Ovary (tissue), 9 donors: Measurements from ENCODE around the gene POU3F3. TPM values are rescaled to one million over a fixed set of nuclear protein-coding genes. Genes with fewer than 3 reads are reported as not detected.

Experiments used
- DNase-seq, 5 donors: peaks; one replicate each; pipeline ENCODE4 v3.0.0-alpha.2; 2019 to 2020
- H3K27ac ChIP-seq, 2 donors: fragments of 200-600 bp; one replicate each; pipeline versions ENCODE4 v1.5.1 to v1.8.0; 2019 to 2022
- H3K27me3 ChIP-seq: fragments of 200-600 bp; one replicate; pipeline ENCODE4 v1.8.0; 2022
- H3K36me3 ChIP-seq: fragments of 200-600 bp; sonication (generic); one replicate; pipeline ENCODE4 v1.5.1; 2019
- H3K4me1 ChIP-seq: one replicate; pipeline ENCODE4 v1.8.1; 2013; ENCODE audit warnings: mild to moderate bottlenecking, moderate library complexity; ENCODE audit not compliant: insufficient read depth
- H3K4me3 ChIP-seq: fragments of 200-600 bp; sonication (generic); one replicate; pipeline ENCODE4 v1.5.1; 2017
- H3K9me3 ChIP-seq, 2 donors: fragments of 200-600 bp in 1 of 2; sonication (generic) in 1 of 2; one replicate each; pipeline versions ENCODE4 v1.5.1 to v1.8.1; 2013 to 2019; ENCODE audit warnings: mild to moderate bottlenecking in 1 of 2, moderate library complexity in 1 of 2
- EP300 ChIP-seq: sonication (generic); formaldehyde crosslinking; IDR thresholded peaks from one replicate; pipeline ENCODE4 v1.6.1; 2017; ENCODE audit warnings: antibody characterized with exemption
- POLR2A ChIP-seq: fragments of 450-650 bp; IDR thresholded peaks from one replicate; pipeline ENCODE4 v1.6.1; 2017; ENCODE audit warnings: antibody characterized with exemption, mild to moderate bottlenecking, moderate library complexity
- WGBS, 3 donors: extraction: QIAGEN DNeasy Blood & Tissue Kit in 1 of 3; methylation state at CpG; one replicate each; pipeline versions ENCODE4 v1.1.5 to v1.1.7; 2013 to 2017; 5-methylcytosine and 5-hydroxymethylcytosine counted together
- intact Hi-C, 4 donors: fragments of 100-400 bp; cut with DNase I; formaldehyde crosslinking; loops; one replicate each; pipeline versions ENCODE4 v1.11.0 to v1.15.1; 2022 to 2023
- polyA plus RNA-seq, 2 donors: library from polyadenylated mRNA; stranded (reverse); fragments of 200-250 nt in 1 of 2; fragments of 350-450 nt in 1 of 2; fragmentation: Illumina TruSeq in 1 of 2; extraction: RNeasy Lipid Tissue Mini Kit (QIAGEN cat#74804) in 1 of 2; gene quantifications; one replicate each; pipeline ENCODE4 v1.2.3, GENCODE V29; 2013 to 2014
- total RNA-seq, 7 donors: library from RNA; depleted of rRNA in 2 of 7; stranded (reverse); fragments of >200 nt in 2 of 7; fragmentation: NEBNext Ultra II Directional in 3 of 7; extraction: Animal tissue kit (Norgen Biotek cat#: 25700) in 3 of 7; gene quantifications; one replicate each; pipeline versions ENCODE4 v1.1.0 to v1.2.4, GENCODE V29; 2016 to 2023
- TF ChIP-seq, protein P1 (sequence below), 3 donors: fragments of 450-650 bp in 2 of 3; fragments of 200-600 bp in 1 of 3; IDR thresholded peaks; one replicate each; pipeline versions ENCODE4 v1.5.1 to v1.8.0; 2016 to 2022; ENCODE audit warnings: antibody characterized with exemption in 3 of 3, mild to moderate bottlenecking in 1 of 3
- donor health status: DM: no; HTN: no; CAD: no; lungs with moderate emphysema.
- donor health status: DM: no; HTN: no; CAD: no.
- donor health status: Bipolar disorder and iron deficiency.
- donor health status: DM: yes; HTN: yes; CAD: no.
- donor health status: DM: no; HTN: no; CAD: no.
- donor health status: DM: yes; HTN: yes; CAD: no.

Gene POU3F3
- total and polyA plus RNA-seq, 9 donors = 0.10 to 0.63 (median 0.10) TPM; not detected in 6

DNA sequence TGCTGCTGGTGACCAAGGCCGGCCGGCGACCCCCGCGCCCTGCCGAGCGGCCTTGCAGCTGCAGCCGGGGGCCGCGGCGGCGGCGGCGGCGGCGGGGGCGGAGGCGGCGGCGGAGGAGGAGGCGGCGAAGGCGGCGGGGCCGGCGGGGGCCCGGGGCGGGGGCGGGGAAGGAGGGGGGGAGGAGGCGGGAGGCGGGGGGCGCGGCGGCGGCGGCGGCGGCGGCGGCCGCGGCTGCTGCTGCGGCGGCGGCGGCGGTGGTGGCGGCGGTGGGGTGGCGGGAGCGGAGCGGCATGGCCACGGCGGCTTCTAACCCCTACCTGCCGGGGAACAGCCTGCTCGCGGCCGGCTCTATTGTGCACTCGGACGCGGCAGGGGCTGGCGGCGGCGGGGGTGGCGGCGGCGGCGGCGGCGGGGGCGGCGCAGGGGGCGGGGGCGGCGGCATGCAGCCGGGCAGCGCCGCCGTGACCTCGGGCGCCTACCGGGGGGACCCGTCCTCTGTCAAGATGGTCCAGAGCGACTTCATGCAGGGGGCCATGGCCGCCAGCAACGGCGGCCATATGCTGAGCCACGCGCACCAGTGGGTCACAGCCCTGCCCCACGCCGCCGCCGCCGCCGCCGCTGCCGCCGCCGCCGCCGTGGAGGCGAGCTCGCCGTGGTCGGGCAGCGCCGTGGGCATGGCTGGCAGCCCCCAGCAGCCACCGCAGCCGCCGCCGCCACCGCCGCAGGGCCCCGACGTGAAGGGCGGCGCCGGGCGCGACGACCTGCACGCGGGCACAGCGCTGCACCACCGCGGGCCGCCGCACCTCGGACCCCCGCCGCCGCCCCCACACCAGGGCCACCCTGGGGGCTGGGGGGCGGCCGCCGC is 1.5 kb downstream of the POU3F3 start:
- Histone ChIP-seq H3K27me3 (no peaks in the 10 kb centered on the region), H3K9me3 (no peaks in the 10 kb centered on the region), H3K27ac (no peak overlapping the region), H3K4me3 (no peak overlapping the region), H3K36me3 (no peaks in the 10 kb centered on the region), H3K4me1 (peaks cover 10% of the 10 kb centered on the region)
- DNase-seq = no peak
- intact Hi-C loops = no loop called here
- WGBS, 3 donors = 0 to 1% (median 1%) methylated on average over 3 to 109 of the region's 135 CpGs
- TF ChIP-seq POLR2A = no peak
- TF ChIP-seq EP300 = no peak
- TF ChIP-seq, protein P1, sequence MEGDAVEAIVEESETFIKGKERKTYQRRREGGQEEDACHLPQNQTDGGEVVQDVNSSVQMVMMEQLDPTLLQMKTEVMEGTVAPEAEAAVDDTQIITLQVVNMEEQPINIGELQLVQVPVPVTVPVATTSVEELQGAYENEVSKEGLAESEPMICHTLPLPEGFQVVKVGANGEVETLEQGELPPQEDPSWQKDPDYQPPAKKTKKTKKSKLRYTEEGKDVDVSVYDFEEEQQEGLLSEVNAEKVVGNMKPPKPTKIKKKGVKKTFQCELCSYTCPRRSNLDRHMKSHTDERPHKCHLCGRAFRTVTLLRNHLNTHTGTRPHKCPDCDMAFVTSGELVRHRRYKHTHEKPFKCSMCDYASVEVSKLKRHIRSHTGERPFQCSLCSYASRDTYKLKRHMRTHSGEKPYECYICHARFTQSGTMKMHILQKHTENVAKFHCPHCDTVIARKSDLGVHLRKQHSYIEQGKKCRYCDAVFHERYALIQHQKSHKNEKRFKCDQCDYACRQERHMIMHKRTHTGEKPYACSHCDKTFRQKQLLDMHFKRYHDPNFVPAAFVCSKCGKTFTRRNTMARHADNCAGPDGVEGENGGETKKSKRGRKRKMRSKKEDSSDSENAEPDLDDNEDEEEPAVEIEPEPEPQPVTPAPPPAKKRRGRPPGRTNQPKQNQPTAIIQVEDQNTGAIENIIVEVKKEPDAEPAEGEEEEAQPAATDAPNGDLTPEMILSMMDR (IDR thresholded peaks at IDR 0.05) = no peak

GRCh38 chr2:104856086-104856972 is 2.4 kb downstream of the POU3F3 start:
- H3K27me3 ChIP-seq = no peaks in the 10 kb centered on the region
- no peak for DNase-seq
- no peaks in the 10 kb centered on the region for H3K36me3 ChIP-seq
- no peak overlapping the region for H3K4me3 ChIP-seq
- 4 to 7% (median 5%) methylated on average over 56 to 106 of the region's 106 CpGs for WGBS, 3 donors
- H3K27ac ChIP-seq = no peak overlapping the region
- H3K4me1 ChIP-seq = peaks cover 10% of the 10 kb centered on the region
- H3K9me3 ChIP-seq = no peaks in the 10 kb centered on the region
- intact Hi-C loops = no loop called here
- TF ChIP-seq POLR2A = no peak
- TF ChIP-seq, protein P1 (IDR thresholded peaks at IDR 0.05) = no peak
- no peak for TF ChIP-seq EP300

- intact Hi-C loops = no loop called here
- Histone ChIP-seq H3K4me1 (peaks cover 10% of the 10 kb centered on the region), H3K27ac (no peak overlapping the region), H3K9me3 (no peaks in the 10 kb centered on the region), H3K4me3 (no peak overlapping the region), H3K36me3 (no peaks in the 10 kb centered on the region), H3K27me3 (no peaks in the 10 kb centered on the region)
- 2 to 4% (median 3%) methylated on average over 35 to 41 of the region's 41 CpGs for WGBS, 3 donors
- TF ChIP-seq EP300 = no peak
- TF ChIP-seq POLR2A = no peak
- TF ChIP-seq, protein P1 (IDR thresholded peaks at IDR 0.05) = no peak
- no peak for DNase-seq
These were observed 3.0 kb downstream of the POU3F3 start for GRCh38 chr2:104856973-104857261.

DNA sequence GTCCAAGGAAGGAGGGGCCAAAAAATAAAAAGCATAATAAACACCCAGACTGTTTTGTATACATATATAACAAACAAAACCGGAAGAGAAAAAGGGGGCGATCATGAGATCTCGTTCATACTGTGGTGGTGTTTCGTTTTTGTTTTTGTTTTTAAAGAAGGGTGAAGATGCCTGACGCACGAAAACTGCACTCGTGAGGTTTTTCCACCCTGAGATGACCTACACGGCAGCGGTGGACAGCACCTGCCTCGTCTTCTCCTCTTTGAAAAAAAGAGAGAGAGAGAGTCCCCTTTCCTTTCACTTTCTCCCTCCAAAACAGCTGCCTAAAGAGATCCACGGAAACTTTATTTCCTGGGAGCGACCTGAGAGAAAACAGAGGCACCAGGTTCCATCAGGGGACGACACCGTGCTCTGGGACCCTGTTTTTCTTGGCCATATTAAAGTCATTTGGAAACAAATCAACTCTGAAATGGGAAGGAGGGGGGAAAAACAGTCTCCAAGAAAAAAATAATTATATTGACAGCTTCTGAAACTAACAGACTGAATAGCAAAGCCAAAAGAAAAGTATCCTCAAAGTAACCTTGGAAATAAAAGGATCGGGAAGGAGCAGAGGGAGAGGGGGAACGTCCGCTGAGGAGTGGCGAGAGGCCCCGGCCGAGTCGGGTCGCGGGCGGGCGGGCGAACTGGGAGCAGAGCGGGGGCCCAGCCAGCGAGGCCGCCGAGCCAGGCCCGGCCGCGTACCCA is 3.5 kb downstream of the POU3F3 start:
- 9 to 11% (median 11%) methylated on average over 33 of the region's 33 CpGs for WGBS, 3 donors
- no peaks in the 10 kb centered on the region for H3K36me3 ChIP-seq
- no peak overlapping the region for H3K27ac ChIP-seq
- H3K27me3 ChIP-seq = no peaks in the 10 kb centered on the region
- intact Hi-C loops = no loop called here
- TF ChIP-seq, protein P1 (IDR thresholded peaks at IDR 0.05) = no peak
- TF ChIP-seq EP300 (no peak), POLR2A (no peak)
- no peak for DNase-seq
- no peak overlapping the region for H3K4me3 ChIP-seq
- no peaks in the 10 kb centered on the region for H3K9me3 ChIP-seq
- peaks cover 9% of the 10 kb centered on the region for H3K4me1 ChIP-seq
